Trophoblast cell (in vitro differentiated cells and primary cell): ENCODE measurements around the gene ARHGEF16.

ENCODE experiments used
- DNase-seq, 2 donors: peaks; one replicate each; pipeline ENCODE4 v3.0.0-alpha.2; 2016
- H2AFZ ChIP-seq: 2 replicates; pipeline ENCODE4 v1.6.1; 2013; ENCODE audit warnings: low read length, moderate library complexity, mild to moderate bottlenecking; ENCODE audit not compliant: insufficient read depth, poor library complexity
- H2AK5ac ChIP-seq: 2 replicates; pipeline ENCODE4 v1.6.1; 2013; ENCODE audit warnings: mild to moderate bottlenecking, low read length
- H2BK120ac ChIP-seq: 2 replicates; pipeline ENCODE4 v1.6.1; 2013; ENCODE audit warnings: low read length, mild to moderate bottlenecking, moderate library complexity; ENCODE audit not compliant: insufficient read depth, poor library complexity
- H2BK12ac ChIP-seq: 2 replicates; pipeline ENCODE4 v1.6.1; 2013; ENCODE audit warnings: mild to moderate bottlenecking, low read length, moderate library complexity
- H2BK5ac ChIP-seq: 2 replicates; pipeline ENCODE4 v1.6.1; 2013; ENCODE audit warnings: low read length, low read depth, moderate library complexity, mild to moderate bottlenecking; ENCODE audit not compliant: poor library complexity
- H3K14ac ChIP-seq: 2 replicates; pipeline ENCODE4 v1.6.1; 2013; ENCODE audit warnings: mild to moderate bottlenecking, low read length
- H3K18ac ChIP-seq: 2 replicates; pipeline ENCODE4 v1.6.1; 2013; ENCODE audit warnings: mild to moderate bottlenecking, low read length
- H3K23ac ChIP-seq: 2 replicates; pipeline ENCODE4 v1.6.1; 2013; ENCODE audit warnings: low read length
- H3K27ac ChIP-seq: 2 replicates; pipeline ENCODE4 v1.5.1; 2013; ENCODE audit warnings: low read depth, mild to moderate bottlenecking, inconsistent platforms, low read length, moderate library complexity
- H3K27me3 ChIP-seq: 2 replicates; pipeline ENCODE4 v1.6.1; 2013; ENCODE audit warnings: inconsistent platforms, mild to moderate bottlenecking, low read length, moderate library complexity; ENCODE audit not compliant: insufficient read depth
- H3K36me3 ChIP-seq, 2 experiments: 1 replicate in 1 of 2; 2 replicates in 1 of 2; pipeline ENCODE4 v1.6.1; 2013; ENCODE audit warnings: low read length in 2 of 2, mild to moderate bottlenecking in 2 of 2, moderate library complexity in 1 of 2; ENCODE audit not compliant: insufficient read depth in 2 of 2, control insufficient read depth in 1 of 2
- H3K4ac ChIP-seq: 2 replicates; pipeline ENCODE4 v1.6.1; 2013; ENCODE audit warnings: low read depth, mild to moderate bottlenecking, low read length, moderate library complexity
- H3K4me1 ChIP-seq, 2 experiments: 1 replicate in 1 of 2; 2 replicates in 1 of 2; pipeline ENCODE4 v1.6.1; 2013; ENCODE audit warnings: low read length in 2 of 2, mild to moderate bottlenecking in 2 of 2, moderate library complexity in 1 of 2; ENCODE audit not compliant: insufficient read depth in 2 of 2, control insufficient read depth in 1 of 2
- H3K4me2 ChIP-seq: 2 replicates; pipeline ENCODE4 v1.6.1; 2013; ENCODE audit warnings: inconsistent platforms, mild to moderate bottlenecking, low read length, moderate library complexity
- H3K4me3 ChIP-seq: 2 replicates; pipeline ENCODE4 v1.5.1; 2013; ENCODE audit warnings: mild to moderate bottlenecking, low read depth, low read length, inconsistent platforms
- H3K79me1 ChIP-seq: one replicate; pipeline ENCODE4 v1.6.1; 2013; ENCODE audit warnings: low read length
- H3K79me2 ChIP-seq: 2 replicates; pipeline ENCODE4 v1.6.1; 2013; ENCODE audit warnings: low read length, mild to moderate bottlenecking; ENCODE audit not compliant: control insufficient read depth, insufficient read depth, poor library complexity
- H3K9ac ChIP-seq: 2 replicates; pipeline ENCODE4 v1.6.1; 2013; ENCODE audit warnings: mild to moderate bottlenecking, low read length
- H3K9me3 ChIP-seq: 2 replicates; pipeline ENCODE4 v1.6.1; 2013; ENCODE audit warnings: low read depth, mild to moderate bottlenecking, control low read depth, inconsistent platforms, low read length; ENCODE audit not compliant: insufficient read depth
- H4K12ac ChIP-seq: 2 replicates; pipeline ENCODE4 v1.6.1; 2013; ENCODE audit warnings: low read depth, mild to moderate bottlenecking, low read length, moderate library complexity
- H4K8ac ChIP-seq: 2 replicates; pipeline ENCODE4 v1.6.1; 2013; ENCODE audit warnings: low read depth, mild to moderate bottlenecking, low read length, moderate library complexity
- H4K91ac ChIP-seq: one replicate; pipeline ENCODE4 v1.6.1; 2013; ENCODE audit warnings: low read depth, mild to moderate bottlenecking, low read length, moderate library complexity
- WGBS: extraction: QIAGEN DNeasy Blood & Tissue Kit; methylation state at CpG from one replicate; pipeline ENCODE4 v1.1.7; 2013; ENCODE audit warnings: missing lambda C conversion rate; ENCODE audit not compliant: insufficient read length, insufficient coverage; ENCODE audit errors: extremely low coverage; 5-methylcytosine and 5-hydroxymethylcytosine counted together

ARHGEF16 gene

DNA sequence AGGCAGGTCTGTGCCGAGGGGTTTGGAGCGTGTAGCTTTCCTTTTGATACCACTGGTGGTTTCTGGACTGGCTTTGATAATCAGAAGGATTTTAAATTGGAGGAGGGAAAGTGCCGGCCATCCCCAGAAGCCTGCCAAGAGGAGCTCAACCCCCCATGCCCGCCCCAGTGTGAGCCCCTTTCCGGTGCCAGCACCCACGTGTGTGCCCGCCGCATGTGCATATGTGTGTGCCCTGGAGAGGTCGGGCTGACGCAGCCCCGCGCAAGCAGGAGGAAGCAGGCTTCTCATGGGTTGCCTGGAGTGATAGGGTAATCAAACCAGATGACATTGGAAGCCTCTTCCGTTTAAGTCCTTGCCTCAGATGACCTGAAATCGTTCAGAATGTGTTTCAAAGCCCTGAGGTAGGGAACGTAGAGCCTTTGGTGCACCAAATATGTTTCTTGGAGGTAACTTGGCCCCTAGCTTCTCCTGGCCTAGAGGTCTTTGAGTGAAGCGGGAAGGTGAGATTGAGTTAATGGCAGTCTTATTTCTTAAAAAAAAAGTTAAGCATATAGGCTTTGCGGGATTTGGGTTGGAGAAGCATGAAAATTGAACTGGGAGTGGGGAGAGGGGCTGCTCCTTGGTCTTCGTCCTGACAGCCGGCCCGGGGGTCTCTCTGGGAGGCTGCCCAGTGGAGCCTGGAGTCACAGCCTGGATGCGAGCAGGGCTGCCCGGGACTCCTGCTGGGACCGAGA is 34.1 kb upstream of the ARHGEF16 start:
- Histone ChIP-seq H2BK120ac (no peak overlapping the region), H3K4me1 (no peaks in the 10 kb centered on the region), H3K79me1 (no peaks in the 10 kb centered on the region), H3K18ac (no peak overlapping the region), H3K9ac (no peak overlapping the region), H4K8ac (no peak overlapping the region), H4K91ac (no peak overlapping the region), H3K4me2 (no peak overlapping the region), H2AFZ (no peak overlapping the region), H2AK5ac (no peak overlapping the region), H2BK12ac (no peak overlapping the region), H3K14ac (no peak overlapping the region), H2BK5ac (no peak overlapping the region), H3K23ac (no peak overlapping the region), H3K9me3 (peaks cover 32% of the 10 kb centered on the region), H3K4ac (no peak overlapping the region), H3K79me2 (no peaks in the 10 kb centered on the region), H4K12ac (no peak overlapping the region), H3K36me3 (no peaks in the 10 kb centered on the region), H3K27me3 (no peaks in the 10 kb centered on the region), H3K27ac (no peak overlapping the region), H3K4me3 (no peak overlapping the region)
- WGBS = no CpG with 5 or more reads among the region's 23 CpGs
- DNase-seq = no peak

- H2BK120ac ChIP-seq = no peak overlapping the region
- H3K27ac ChIP-seq = no peak overlapping the region
- H2AFZ ChIP-seq = no peak overlapping the region
- no peak overlapping the region for H3K23ac ChIP-seq
- H4K8ac ChIP-seq = no peak overlapping the region
- no peak overlapping the region for H4K91ac ChIP-seq
- H3K14ac ChIP-seq = no peak overlapping the region
- no peaks in the 10 kb centered on the region for H3K36me3 ChIP-seq
- H2BK12ac ChIP-seq = no peak overlapping the region
- H3K4me2 ChIP-seq = no peak overlapping the region
- no peak overlapping the region for H4K12ac ChIP-seq
- peaks cover 23% of the 10 kb centered on the region for H3K9me3 ChIP-seq
- no peak overlapping the region for H3K9ac ChIP-seq
- H3K4me3 ChIP-seq = no peak overlapping the region
- H3K4me1 ChIP-seq = no peaks in the 10 kb centered on the region
- no peaks in the 10 kb centered on the region for H3K79me1 ChIP-seq
- no peak overlapping the region for H3K18ac ChIP-seq
- H2BK5ac ChIP-seq = no peak overlapping the region
- no peaks in the 10 kb centered on the region for H3K27me3 ChIP-seq
- WGBS = no CpG with 5 or more reads among the region's 14 CpGs
- H3K4ac ChIP-seq = no peak overlapping the region
- no peak for DNase-seq
- H2AK5ac ChIP-seq = no peak overlapping the region
- H3K79me2 ChIP-seq = no peaks in the 10 kb centered on the region
These were observed 31.8 kb upstream of the ARHGEF16 start for GRCh38 chr1:3422638-3423037.

GRCh38 chr1:3423245-3423829 is 31.1 kb upstream of the ARHGEF16 start:
- Histone ChIP-seq H4K8ac (no peak overlapping the region), H2AFZ (no peak overlapping the region), H3K14ac (no peak overlapping the region), H3K9me3 (peaks cover 16% of the 10 kb centered on the region), H3K23ac (no peak overlapping the region), H2BK120ac (no peak overlapping the region), H2BK5ac (no peak overlapping the region), H3K79me2 (no peaks in the 10 kb centered on the region), H3K27ac (no peak overlapping the region), H3K4me1 (no peaks in the 10 kb centered on the region), H3K4ac (no peak overlapping the region), H3K79me1 (no peaks in the 10 kb centered on the region), H3K4me2 (no peak overlapping the region), H3K4me3 (no peak overlapping the region), H3K18ac (no peak overlapping the region), H2AK5ac (no peak overlapping the region), H4K12ac (no peak overlapping the region), H3K9ac (no peak overlapping the region), H2BK12ac (no peak overlapping the region), H3K36me3 (no peaks in the 10 kb centered on the region), H3K27me3 (no peaks in the 10 kb centered on the region), H4K91ac (no peak overlapping the region)
- no CpG with 5 or more reads among the region's 23 CpGs for WGBS
- DNase-seq = no peak

- no CpG with 5 or more reads among the region's 28 CpGs for WGBS
- Histone ChIP-seq H3K4ac (no peak overlapping the region), H2AK5ac (no peak overlapping the region)
These were observed 30.4 kb upstream of the ARHGEF16 start for GRCh38 chr1:3423896-3424611.

More at GRCh38 chr1:3423896-3424611, 30.4 kb upstream of the ARHGEF16 start:
- Histone ChIP-seq H3K27me3 (no peaks in the 10 kb centered on the region), H4K8ac (no peak overlapping the region), H3K9me3 (peaks cover 14% of the 10 kb centered on the region), H3K4me3 (no peak overlapping the region), H3K27ac (no peak overlapping the region), H3K79me2 (no peaks in the 10 kb centered on the region), H3K4me1 (no peaks in the 10 kb centered on the region), H2BK5ac (no peak overlapping the region), H3K14ac (no peak overlapping the region), H3K79me1 (no peaks in the 10 kb centered on the region), H2BK120ac (no peak overlapping the region), H3K18ac (no peak overlapping the region), H3K23ac (no peak overlapping the region), H2AFZ (no peak overlapping the region), H3K4me2 (no peak overlapping the region), H3K9ac (no peak overlapping the region), H3K36me3 (no peaks in the 10 kb centered on the region), H4K12ac (no peak overlapping the region), H4K91ac (no peak overlapping the region), H2BK12ac (no peak overlapping the region)
- DNase-seq = no peak
